Peyer's patch (tissue), 4 donors: ENCODE results near the gene TRAF3. TPM values are rescaled to one million over a fixed set of nuclear protein-coding genes. Genes with fewer than 3 reads are reported as not detected.

Source experiments
- DNase-seq, 3 donors: peaks; one replicate each; pipeline ENCODE4 v3.0.0-alpha.2; 2017 to 2019
- H3K27ac ChIP-seq, 4 donors: fragments of 200-600 bp; sonication (generic); one replicate each; pipeline ENCODE4 v1.5.1; 2016 to 2019
- H3K27me3 ChIP-seq, 2 donors: fragments of 200-600 bp; sonication (generic); one replicate each; pipeline ENCODE4 v1.5.1; 2019
- H3K36me3 ChIP-seq, 3 donors: fragments of 200-600 bp; sonication (generic); one replicate each; pipeline ENCODE4 v1.5.1; 2016 to 2019
- H3K4me1 ChIP-seq, 4 donors: fragments of 200-600 bp; sonication (generic); one replicate each; pipeline ENCODE4 v1.5.1; 2016 to 2019
- H3K4me3 ChIP-seq, 4 donors: fragments of 200-600 bp; sonication (generic); 1 replicate in 3 of 4; 2 replicates in 1 of 4; pipeline ENCODE4 v1.5.1; 2016 to 2019; ENCODE audit warnings: mild to moderate bottlenecking in 1 of 4
- H3K9me3 ChIP-seq, 4 donors: fragments of 200-600 bp; sonication (generic); one replicate each; pipeline ENCODE4 v1.5.1; 2016 to 2019; ENCODE audit warnings: mild to moderate bottlenecking in 1 of 4
- POLR2A ChIP-seq, 2 donors: fragments of 450-650 bp; IDR thresholded peaks; one replicate each; pipeline ENCODE4 v1.5.1; 2017; ENCODE audit warnings: antibody characterized with exemption in 2 of 2, mild to moderate bottlenecking in 2 of 2, moderate library complexity in 2 of 2
- total RNA-seq, 4 donors: library from RNA; depleted of rRNA; stranded (reverse); fragments of >200 nt; gene quantifications; one replicate each; pipeline ENCODE4 v1.1.0, GENCODE V29; 2016
- TF ChIP-seq, protein P1 (sequence below), 6 experiments: fragments of 450-650 bp in 4 of 6; fragments of 200-600 bp in 2 of 6; sonication (generic) in 1 of 6; IDR thresholded peaks; one replicate each; pipeline ENCODE4 v1.5.1; 2017 to 2019; ENCODE audit warnings: antibody characterized with exemption in 6 of 6, mild to moderate bottlenecking in 3 of 6, moderate library complexity in 1 of 6

The TRAF3 gene
- total RNA-seq, 4 donors from 2014 or later: 31.7 to 47.8 (median 41.8) TPM

DNA sequence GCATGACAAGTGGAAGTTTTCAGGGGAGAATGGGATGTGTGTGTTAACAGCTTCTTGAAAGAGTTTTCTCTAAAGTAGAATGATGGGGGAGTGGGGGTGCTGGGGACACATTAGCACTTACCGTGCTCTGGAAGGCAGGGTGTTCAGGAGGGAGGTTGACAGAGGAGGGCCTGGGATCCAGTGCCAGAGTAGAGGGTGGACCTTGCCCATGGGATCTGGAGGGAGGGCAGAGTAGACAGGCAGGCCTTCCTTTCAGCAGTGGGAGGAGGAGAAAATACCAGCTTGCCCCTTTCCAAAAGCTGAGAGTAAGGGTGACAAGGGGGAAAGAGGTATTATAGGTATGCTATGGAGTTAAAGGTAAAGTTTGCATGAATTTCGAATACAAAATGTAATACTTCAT is 40.1 kb downstream of the TRAF3 start:
- no peaks in the 10 kb centered on the region for H3K36me3 ChIP-seq
- no peaks in the 10 kb centered on the region for H3K27me3 ChIP-seq
- H3K4me1 ChIP-seq: peaks cover 0 to 33% (median 13%) of the 10 kb centered on the region in 4 donors
- H3K4me3 ChIP-seq: no peak overlapping the region
- TF ChIP-seq, protein P1, sequence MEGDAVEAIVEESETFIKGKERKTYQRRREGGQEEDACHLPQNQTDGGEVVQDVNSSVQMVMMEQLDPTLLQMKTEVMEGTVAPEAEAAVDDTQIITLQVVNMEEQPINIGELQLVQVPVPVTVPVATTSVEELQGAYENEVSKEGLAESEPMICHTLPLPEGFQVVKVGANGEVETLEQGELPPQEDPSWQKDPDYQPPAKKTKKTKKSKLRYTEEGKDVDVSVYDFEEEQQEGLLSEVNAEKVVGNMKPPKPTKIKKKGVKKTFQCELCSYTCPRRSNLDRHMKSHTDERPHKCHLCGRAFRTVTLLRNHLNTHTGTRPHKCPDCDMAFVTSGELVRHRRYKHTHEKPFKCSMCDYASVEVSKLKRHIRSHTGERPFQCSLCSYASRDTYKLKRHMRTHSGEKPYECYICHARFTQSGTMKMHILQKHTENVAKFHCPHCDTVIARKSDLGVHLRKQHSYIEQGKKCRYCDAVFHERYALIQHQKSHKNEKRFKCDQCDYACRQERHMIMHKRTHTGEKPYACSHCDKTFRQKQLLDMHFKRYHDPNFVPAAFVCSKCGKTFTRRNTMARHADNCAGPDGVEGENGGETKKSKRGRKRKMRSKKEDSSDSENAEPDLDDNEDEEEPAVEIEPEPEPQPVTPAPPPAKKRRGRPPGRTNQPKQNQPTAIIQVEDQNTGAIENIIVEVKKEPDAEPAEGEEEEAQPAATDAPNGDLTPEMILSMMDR (IDR thresholded peaks at IDR 0.05): no peak
- no peak for TF ChIP-seq POLR2A (IDR thresholded peaks at IDR 0.05)
- no peak for DNase-seq
- H3K27ac ChIP-seq: no peak overlapping the region
- no peaks in the 10 kb centered on the region for H3K9me3 ChIP-seq

DNA sequence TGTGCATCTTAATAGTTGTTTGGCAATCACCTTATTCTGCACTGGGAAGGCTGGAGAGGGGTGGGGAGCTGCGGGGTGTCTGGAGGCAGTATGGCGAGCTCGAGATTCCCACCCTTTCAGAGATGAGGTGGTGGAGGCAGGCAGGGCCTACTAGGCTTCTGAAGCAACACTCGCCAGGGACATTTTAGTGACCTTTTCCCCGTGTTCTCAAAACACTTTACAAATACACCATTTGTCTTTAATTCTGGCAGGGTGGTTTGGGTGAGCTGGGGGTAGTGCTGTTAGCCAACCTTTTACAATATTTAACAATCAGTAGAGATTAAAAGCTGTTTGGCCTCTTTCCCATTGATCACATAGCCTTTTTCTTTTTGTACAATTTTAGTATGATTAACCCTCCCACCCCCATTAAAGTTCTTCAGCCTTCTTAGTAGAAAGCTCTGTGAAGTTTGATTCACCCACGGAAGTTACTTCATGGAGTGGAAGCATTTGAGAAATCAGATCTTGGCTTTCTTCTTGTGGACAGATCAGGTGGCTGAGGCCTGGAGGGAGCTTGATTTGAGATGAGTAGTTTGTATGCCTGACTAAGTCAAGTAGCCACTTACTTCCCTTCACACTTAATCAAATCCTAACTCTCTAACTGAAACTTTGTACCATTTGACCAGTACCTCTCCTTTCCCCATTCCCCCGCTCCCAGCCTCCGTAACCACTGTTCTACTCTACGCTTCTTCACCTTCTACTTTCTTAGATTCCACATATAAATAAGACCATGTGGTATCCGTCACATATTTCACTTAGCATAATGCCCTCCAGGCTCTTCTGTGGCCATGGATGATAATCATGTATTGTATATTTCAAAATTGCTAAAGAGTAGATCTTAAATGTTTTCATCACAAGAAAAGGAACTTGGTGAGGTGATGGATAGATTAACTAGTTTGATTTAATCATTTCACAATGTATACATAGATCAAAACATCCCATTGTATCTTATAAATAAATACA is 41.0 kb downstream of the TRAF3 start:
- H3K27ac ChIP-seq: peak overlapping the region in 2 of 4 donors; percentile 22 to 42
- H3K4me1 ChIP-seq: peaks cover 0 to 33% (median 13%) of the 10 kb centered on the region in 4 donors
- TF ChIP-seq, protein P1 (IDR thresholded peaks at IDR 0.05): no peak
- TF ChIP-seq POLR2A (IDR thresholded peaks at IDR 0.05): no peak

DNA sequence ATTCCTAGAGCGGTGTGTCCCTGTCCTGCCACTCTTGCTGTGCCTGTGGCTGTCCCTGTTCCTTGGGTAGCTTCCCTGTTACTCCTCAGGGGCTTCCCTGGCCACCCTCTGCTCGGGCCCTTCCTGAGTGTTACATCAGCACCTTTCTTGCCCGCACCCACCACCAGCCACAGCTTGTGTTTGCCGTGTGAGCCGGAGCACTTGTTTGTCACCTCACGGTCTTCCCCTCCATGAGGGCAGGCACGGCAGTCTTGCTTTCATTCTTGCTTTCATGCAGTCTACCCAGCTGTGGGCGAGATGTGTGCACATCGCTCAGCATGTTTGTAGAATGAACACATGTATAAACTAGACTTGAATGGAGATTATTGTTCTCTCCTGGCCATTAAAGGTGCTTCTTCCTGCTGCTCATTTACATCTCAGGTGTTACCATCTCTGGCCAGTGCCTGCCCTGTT is 42.0 kb downstream of the TRAF3 start:
- Histone ChIP-seq H3K9me3 (no peaks in the 10 kb centered on the region), H3K27ac (peak overlapping the region; percentile 42 to 65 (median 52)), H3K4me1 (peaks cover 0 to 33% (median 13%) of the 10 kb centered on the region in 4 donors), H3K27me3 (no peaks in the 10 kb centered on the region), H3K36me3 (no peaks in the 10 kb centered on the region), H3K4me3 (peak overlapping the region in 2 of 4 donors; percentile 9 to 28)
- peak; percentile 53 to 72 (median 64) for DNase-seq
- TF ChIP-seq, protein P1 (IDR thresholded peaks at IDR 0.05): no peak
- no peak for TF ChIP-seq POLR2A (IDR thresholded peaks at IDR 0.05)

More for the DNA sequence above, 41.0 kb downstream of the TRAF3 start:
- Histone ChIP-seq H3K36me3 (no peaks in the 10 kb centered on the region), H3K4me3 (no peak overlapping the region), H3K27me3 (no peaks in the 10 kb centered on the region), H3K9me3 (no peaks in the 10 kb centered on the region)
- DNase-seq: no peak

DNA sequence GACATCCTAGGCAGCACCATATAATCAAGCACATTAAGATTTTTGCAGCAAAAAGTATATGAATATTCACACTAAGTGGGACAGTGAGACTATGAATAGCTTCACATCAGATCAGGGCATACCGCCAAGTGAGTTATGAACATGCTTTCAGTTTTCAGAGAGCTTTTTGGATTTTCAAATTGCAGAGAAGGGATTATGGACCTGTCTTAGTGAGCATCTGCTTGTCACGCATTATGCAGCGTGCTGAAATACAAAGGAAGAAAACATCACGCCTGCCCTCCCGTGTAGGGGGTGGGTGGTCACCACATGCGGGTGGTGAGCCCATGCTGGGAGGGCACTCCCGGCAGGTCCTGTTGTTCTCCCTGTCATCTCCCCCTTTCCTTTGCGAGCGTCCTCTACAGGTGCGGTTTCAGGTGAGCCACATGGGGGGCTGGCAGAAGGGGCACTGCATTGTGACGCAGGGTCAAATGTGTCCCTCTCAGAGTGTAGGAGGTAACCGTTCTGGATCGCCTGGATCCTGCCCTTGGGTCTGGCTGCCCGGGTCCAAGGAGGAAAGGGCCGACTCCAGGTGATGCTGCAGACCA is 42.6 kb downstream of the TRAF3 start:
- peaks cover 0 to 33% (median 13%) of the 10 kb centered on the region in 4 donors for H3K4me1 ChIP-seq
- no peak for DNase-seq
- peak overlapping the region in 2 of 4 donors; percentile 9 to 28 for H3K4me3 ChIP-seq
- H3K27ac ChIP-seq: peak overlapping the region; percentile 42 to 65 (median 52)
- TF ChIP-seq, protein P1 (IDR thresholded peaks at IDR 0.05): no peak
- TF ChIP-seq POLR2A (IDR thresholded peaks at IDR 0.05): no peak
- no peaks in the 10 kb centered on the region for H3K27me3 ChIP-seq
- no peaks in the 10 kb centered on the region for H3K36me3 ChIP-seq
- no peaks in the 10 kb centered on the region for H3K9me3 ChIP-seq

DNA sequence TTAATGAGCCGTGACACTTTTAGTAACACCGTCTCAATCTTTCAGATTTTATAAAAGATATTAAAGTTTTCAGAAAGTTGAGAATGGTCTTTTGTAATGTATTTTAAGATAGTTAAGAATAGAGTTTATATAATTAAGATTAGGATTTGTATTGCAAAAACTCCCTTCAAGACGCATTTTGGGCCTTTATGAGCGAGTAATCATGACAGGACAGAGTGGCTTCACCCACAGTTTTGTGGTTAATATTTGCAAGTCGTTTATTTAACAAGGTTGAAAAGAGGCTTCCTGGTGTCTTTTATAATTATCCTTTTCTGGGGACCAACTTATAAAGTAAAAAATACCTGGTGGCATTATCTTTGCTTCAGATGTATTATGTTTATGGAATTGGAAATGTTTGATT is 44.0 kb downstream of the TRAF3 start:
- DNase-seq: no peak
- H3K27ac ChIP-seq: peak overlapping the region in 1 of 4 donors; percentile 34
- H3K36me3 ChIP-seq: no peaks in the 10 kb centered on the region
- H3K27me3 ChIP-seq: no peaks in the 10 kb centered on the region
- H3K4me3 ChIP-seq: no peak overlapping the region
- H3K4me1 ChIP-seq: peaks cover 0 to 33% (median 13%) of the 10 kb centered on the region in 4 donors
- no peaks in the 10 kb centered on the region for H3K9me3 ChIP-seq
- TF ChIP-seq, protein P1 (IDR thresholded peaks at IDR 0.05): no peak
